Osteoblast (primary cell): Measurements from ENCODE around the gene NDST4. TPM values are rescaled to one million over a fixed set of nuclear protein-coding genes. Genes with fewer than 3 reads are reported as not detected.

Experiments
- DNase-seq: peaks from one replicate; pipeline ENCODE4 v3.0.0; 2011; ENCODE audit warnings: low spot score, mixed read lengths; ENCODE audit not compliant: insufficient read length; ENCODE audit errors: missing footprints
- H2AFZ ChIP-seq: 2 replicates; pipeline ENCODE4 v1.6.0; 2011; ENCODE audit warnings: mild to moderate bottlenecking, low read length
- H3K27ac ChIP-seq: 2 replicates; pipeline ENCODE4 v1.5.1; 2011; ENCODE audit warnings: mild to moderate bottlenecking, low read depth, low read length, moderate library complexity
- H3K27me3 ChIP-seq: 2 replicates; pipeline ENCODE4 v1.6.0; 2012; ENCODE audit warnings: mild to moderate bottlenecking, control low read depth, inconsistent platforms, low read length, moderate library complexity; ENCODE audit not compliant: insufficient read depth
- H3K36me3 ChIP-seq: 2 replicates; pipeline ENCODE4 v1.5.1; 2011; ENCODE audit warnings: mild to moderate bottlenecking, low read length, control low read depth, moderate library complexity; ENCODE audit not compliant: insufficient read depth
- H3K4me1 ChIP-seq: 2 replicates; pipeline ENCODE4 v1.5.1; 2011; ENCODE audit warnings: mild to moderate bottlenecking, low read length, control low read depth, moderate library complexity; ENCODE audit not compliant: insufficient read depth
- H3K4me2 ChIP-seq: 2 replicates; pipeline ENCODE4 v1.6.0; 2011; ENCODE audit warnings: mild to moderate bottlenecking, low read length; ENCODE audit not compliant: insufficient read depth
- H3K4me3 ChIP-seq: fragments of 200-600 bp; sonication (generic); 3 replicates; pipeline ENCODE4 v1.5.1; 2012; ENCODE audit warnings: mild to moderate bottlenecking, low read length, inconsistent platforms; ENCODE audit not compliant: insufficient read depth
- H3K79me2 ChIP-seq: 2 replicates; pipeline ENCODE4 v1.6.0; 2012; ENCODE audit warnings: mild to moderate bottlenecking, low read length, control low read depth, inconsistent platforms; ENCODE audit not compliant: insufficient read depth
- H3K9me3 ChIP-seq: 2 replicates; pipeline ENCODE4 v1.5.1; 2011; ENCODE audit warnings: low read depth, low read length, control low read depth
- H4K20me1 ChIP-seq: 2 replicates; pipeline ENCODE4 v1.6.0; 2012; ENCODE audit warnings: mild to moderate bottlenecking, low read length, control low read depth; ENCODE audit not compliant: insufficient read depth
- CTCF ChIP-seq: IDR thresholded peaks from 2 replicates; pipeline ENCODE4 v1.5.1; 2011; ENCODE audit warnings: mild to moderate bottlenecking, low read depth, low read length, moderate library complexity; ENCODE audit errors: extremely low read depth
- total RNA-seq: library from RNA; depleted of rRNA; stranded (reverse); fragments of >200 nt; gene quantifications from 2 replicates; pipeline ENCODE4 v1.2.3, GENCODE V29; 2012

NDST4 gene
- total RNA-seq, 1 donor = not detected

GRCh38 chr4:115101675-115102074 is 11.7 kb downstream of the NDST4 start:
- no peak overlapping the region for H2AFZ ChIP-seq
- H3K27me3 ChIP-seq = no peaks in the 10 kb centered on the region
- no peaks in the 10 kb centered on the region for H4K20me1 ChIP-seq
- H3K36me3 ChIP-seq = no peaks in the 10 kb centered on the region
- no peak overlapping the region for H3K4me2 ChIP-seq
- DNase-seq = no peak
- H3K27ac ChIP-seq = no peak overlapping the region
- no peaks in the 10 kb centered on the region for H3K4me1 ChIP-seq
- H3K9me3 ChIP-seq = no peaks in the 10 kb centered on the region
- TF ChIP-seq CTCF = no peak
- no peaks in the 10 kb centered on the region for H3K79me2 ChIP-seq
- H3K4me3 ChIP-seq = no peak overlapping the region

- Histone ChIP-seq H2AFZ (no peak overlapping the region), H3K4me3 (no peak overlapping the region), H3K4me1 (no peaks in the 10 kb centered on the region), H3K9me3 (no peaks in the 10 kb centered on the region), H3K4me2 (no peak overlapping the region), H3K36me3 (no peaks in the 10 kb centered on the region), H3K27me3 (no peaks in the 10 kb centered on the region), H4K20me1 (no peaks in the 10 kb centered on the region), H3K27ac (no peak overlapping the region), H3K79me2 (no peaks in the 10 kb centered on the region)
- TF ChIP-seq CTCF = peak; percentile 47
- no peak for DNase-seq
Measured at GRCh38 chr4:115090483-115091075, 22.8 kb downstream of the NDST4 start.

- Histone ChIP-seq H3K27ac (no peak overlapping the region), H2AFZ (no peak overlapping the region), H3K9me3 (no peaks in the 10 kb centered on the region), H3K4me1 (no peaks in the 10 kb centered on the region), H4K20me1 (no peaks in the 10 kb centered on the region), H3K79me2 (no peaks in the 10 kb centered on the region), H3K4me2 (no peak overlapping the region), H3K36me3 (no peaks in the 10 kb centered on the region), H3K4me3 (no peak overlapping the region), H3K27me3 (no peaks in the 10 kb centered on the region)
- no peak for DNase-seq
- TF ChIP-seq CTCF = no peak
Measured at GRCh38 chr4:115082633-115083032, 30.8 kb downstream of the NDST4 start.

GRCh38 chr4:115076691-115077090 is 36.7 kb downstream of the NDST4 start:
- no peaks in the 10 kb centered on the region for H3K4me1 ChIP-seq
- no peaks in the 10 kb centered on the region for H3K36me3 ChIP-seq
- DNase-seq = no peak
- H4K20me1 ChIP-seq = no peaks in the 10 kb centered on the region
- TF ChIP-seq CTCF = no peak
- H3K4me2 ChIP-seq = no peak overlapping the region
- H3K27me3 ChIP-seq = no peaks in the 10 kb centered on the region
- no peak overlapping the region for H3K4me3 ChIP-seq
- no peak overlapping the region for H2AFZ ChIP-seq
- peaks cover 3% of the 10 kb centered on the region for H3K9me3 ChIP-seq
- no peak overlapping the region for H3K27ac ChIP-seq
- no peaks in the 10 kb centered on the region for H3K79me2 ChIP-seq
